ENCODE results near the gene NOTCH3.

DNA sequence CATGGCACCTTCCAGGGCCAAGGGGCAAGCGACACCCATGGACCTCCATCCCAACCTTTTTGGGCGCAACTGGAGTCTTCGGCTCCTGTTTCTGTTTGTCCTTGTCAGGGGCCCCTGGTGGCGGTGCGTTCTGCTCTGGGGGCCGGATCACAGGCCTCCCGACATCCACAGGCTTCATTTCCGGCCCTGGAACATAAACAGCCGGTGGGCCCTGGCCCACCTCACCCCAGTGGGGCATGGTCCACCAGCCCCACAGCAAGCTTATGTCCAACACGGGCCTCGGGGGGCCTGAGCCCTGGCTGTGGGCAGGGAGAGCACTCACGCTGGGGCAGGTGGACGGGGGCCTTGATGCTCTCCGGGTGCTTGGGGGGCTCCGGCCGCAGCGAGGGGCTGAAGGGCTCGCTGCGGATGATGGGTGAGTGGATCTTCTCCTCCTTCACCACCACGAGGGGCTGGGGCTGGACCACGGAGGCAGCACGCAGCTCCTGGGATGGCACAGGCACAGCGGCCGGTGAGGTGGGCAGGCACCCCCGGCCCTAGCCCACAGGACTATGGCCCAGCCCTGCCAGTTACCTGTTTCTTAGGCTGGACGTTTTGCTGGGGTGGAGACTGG lies 38.6 kb upstream of the NOTCH3 start:
- TF ChIP-seq, protein P1, sequence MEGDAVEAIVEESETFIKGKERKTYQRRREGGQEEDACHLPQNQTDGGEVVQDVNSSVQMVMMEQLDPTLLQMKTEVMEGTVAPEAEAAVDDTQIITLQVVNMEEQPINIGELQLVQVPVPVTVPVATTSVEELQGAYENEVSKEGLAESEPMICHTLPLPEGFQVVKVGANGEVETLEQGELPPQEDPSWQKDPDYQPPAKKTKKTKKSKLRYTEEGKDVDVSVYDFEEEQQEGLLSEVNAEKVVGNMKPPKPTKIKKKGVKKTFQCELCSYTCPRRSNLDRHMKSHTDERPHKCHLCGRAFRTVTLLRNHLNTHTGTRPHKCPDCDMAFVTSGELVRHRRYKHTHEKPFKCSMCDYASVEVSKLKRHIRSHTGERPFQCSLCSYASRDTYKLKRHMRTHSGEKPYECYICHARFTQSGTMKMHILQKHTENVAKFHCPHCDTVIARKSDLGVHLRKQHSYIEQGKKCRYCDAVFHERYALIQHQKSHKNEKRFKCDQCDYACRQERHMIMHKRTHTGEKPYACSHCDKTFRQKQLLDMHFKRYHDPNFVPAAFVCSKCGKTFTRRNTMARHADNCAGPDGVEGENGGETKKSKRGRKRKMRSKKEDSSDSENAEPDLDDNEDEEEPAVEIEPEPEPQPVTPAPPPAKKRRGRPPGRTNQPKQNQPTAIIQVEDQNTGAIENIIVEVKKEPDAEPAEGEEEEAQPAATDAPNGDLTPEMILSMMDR (IDR thresholded peaks at IDR 0.05; ENCODE audit: borderline replicate concordance, extremely low read depth, low read length, poor library complexity, severe bottlenecking): no peak
- no peak for TF ChIP-seq EZH2 (IDR thresholded peaks at IDR 0.05; ENCODE audit: borderline replicate concordance, low read depth, low read length, severe bottlenecking)
